Regular cardiac myocyte (primary cell): Measurements from ENCODE around the gene RAB7B. TPM values are rescaled to one million over a fixed set of nuclear protein-coding genes. Genes with fewer than 3 reads are reported as not detected.

ENCODE experiments used
- total RNA-seq: library from RNA; depleted of rRNA; stranded (reverse); fragments of >200 nt; gene quantifications from 2 replicates; pipeline ENCODE4 v1.2.3, GENCODE V29; 2014

The RAB7B gene
- 3.1 and 3.7 TPM in 2 replicates for total RNA-seq

GRCh38 chr1:206002871-206003801, at the start of gene RAB7B:
RAB7B (minus strand) TSS chr1:206003395; CDS start chr1:205994135, 9,260 bp downstream.

GRCh38 chr1:206023695-206024094, 20.5 kb upstream of the RAB7B start, which contains the start of gene CTSE:
CTSE (minus strand) TSS chr1:206023895; CDS start chr1:206023791, 104 bp downstream.

GRCh38 chr1:205943245-205943644, 60.0 kb downstream of the RAB7B start, which contains the start of gene SLC26A9:
SLC26A9 (minus strand) TSS chr1:205943456; CDS start chr1:205935820, 7,636 bp downstream.

Other genes starting within 250 kb of the RAB7B start
- gene RAB29, start 227.9 kb downstream of the RAB7B start, total RNA-seq, result 15.9 and 29.3 TPM in 2 replicates
- 20.0 and 20.3 TPM in 2 replicates for gene SLC41A1, start 190.2 kb downstream of the RAB7B start, total RNA-seq
- under 0.01 TPM in 2 replicates for gene PM20D1, start 153.3 kb downstream of the RAB7B start, total RNA-seq
- not detected in 2 replicates for gene SLC26A9, start 59.9 kb downstream of the RAB7B start, total RNA-seq
- gene CTSE, start 20.5 kb upstream of the RAB7B start, total RNA-seq, result not detected in 2 replicates
- not detected in 2 replicates for gene RHEX, start 49.8 kb upstream of the RAB7B start, total RNA-seq
- gene AVPR1B, start 114.0 kb upstream of the RAB7B start, total RNA-seq, result not detected in 2 replicates
- gene FAM72A, start 199.4 kb upstream of the RAB7B start, total RNA-seq, result 1.4 and 7.3 TPM in 2 replicates
- gene SRGAP2, start 200.1 kb upstream of the RAB7B start, total RNA-seq, result 35.7 and 47.4 TPM in 2 replicates